ENCODE results near the gene NFIA.

Gene NFIA

GRCh38 chr1:61370913-61371279 is 288.5 kb downstream of the NFIA start:
- no peak for DNase-seq (ENCODE audit: low read depth)

GRCh38 chr1:61372944-61373343 is 290.6 kb downstream of the NFIA start:
- DNase-seq (ENCODE audit: low read depth): no peak

- no peak for DNase-seq (ENCODE audit: low read depth)
Observed at GRCh38 chr1:61374156-61374555, 291.8 kb downstream of the NFIA start.

- DNase-seq (ENCODE audit: low read depth): no peak
Observed at GRCh38 chr1:61375082-61375880, 292.9 kb downstream of the NFIA start.

GRCh38 chr1:61376151-61376550 is 293.8 kb downstream of the NFIA start:
- DNase-seq (ENCODE audit: low read depth): no peak

- no peak for DNase-seq (ENCODE audit: low read depth)
Observed at GRCh38 chr1:61377242-61377958, 295.0 kb downstream of the NFIA start.

GRCh38 chr1:61378494-61379180 is 296.3 kb downstream of the NFIA start:
- DNase-seq (ENCODE audit: low read depth): no peak

GRCh38 chr1:61379693-61380092 is 297.3 kb downstream of the NFIA start:
- DNase-seq (ENCODE audit: low read depth): no peak

GRCh38 chr1:61380561-61380960 is 298.2 kb downstream of the NFIA start:
- DNase-seq (ENCODE audit: low read depth): no peak

GRCh38 chr1:61386323-61386722 is 304.0 kb downstream of the NFIA start:
- DNase-seq (ENCODE audit: low read depth): no peak

- no peak for DNase-seq (ENCODE audit: low read depth)
Observed at GRCh38 chr1:61386770-61387169, 304.4 kb downstream of the NFIA start.

- DNase-seq (ENCODE audit: low read depth): no peak
Observed at GRCh38 chr1:61387829-61388228, 305.5 kb downstream of the NFIA start.

GRCh38 chr1:61388566-61388965 is 306.2 kb downstream of the NFIA start:
- no peak for DNase-seq (ENCODE audit: low read depth)

- DNase-seq (ENCODE audit: low read depth): no peak
Observed at GRCh38 chr1:61389194-61389925, 307.0 kb downstream of the NFIA start.

GRCh38 chr1:61389926-61390845 is 307.8 kb downstream of the NFIA start:
- DNase-seq (ENCODE audit: low read depth): no peak

- DNase-seq (ENCODE audit: low read depth): no peak
Observed at GRCh38 chr1:61391730-61392129, 309.4 kb downstream of the NFIA start.

- DNase-seq (ENCODE audit: low read depth): no peak
Observed at GRCh38 chr1:61392409-61393242, 310.3 kb downstream of the NFIA start.

- no peak for DNase-seq (ENCODE audit: low read depth)
Observed at GRCh38 chr1:61393575-61393974, 311.2 kb downstream of the NFIA start.

- DNase-seq (ENCODE audit: low read depth): no peak
Observed at GRCh38 chr1:61395146-61395800, 312.9 kb downstream of the NFIA start.

GRCh38 chr1:61397495-61397894 is 315.1 kb downstream of the NFIA start:
- no peak for DNase-seq (ENCODE audit: low read depth)

All from activated gamma-delta T cell treated with anti-CD3 and anti-CD28 coated beads, Interleukin-2, amount 50 U/mL, for 16 hours (primary cell).